Esophagus mucosa (tissue), 1 donor: ENCODE data around the gene RBMS3. TPM values are rescaled to one million over a fixed set of nuclear protein-coding genes. Genes with fewer than 3 reads are reported as not detected.
"Not testable (repeated sequence)": the region's sequence is repeated elsewhere in the genome, so short reads cannot be mapped to it uniquely, and the experiment has no call there.

Experiments
- ATAC-seq: fragments of 200-7000 bp; cut with Tn5 transposase; one replicate; pipeline ENCODE4 v1.9.1; 2020
- total RNA-seq: library from RNA; stranded (reverse); gene quantifications from one replicate; pipeline ENCODE4 v1.2.4, GENCODE V29; 2023
- donor health status: DM: yes; HTN: yes; CAD: no.

The RBMS3 gene
- total RNA-seq, 1 donor from 2014 or later, result 3.4 TPM

GRCh38 chr3:29392625-29393388, 111.9 kb downstream of the RBMS3 start:
- ATAC-seq, result no peak

GRCh38 chr3:29393946-29394345, 113.1 kb downstream of the RBMS3 start:
- ATAC-seq, result not testable (repeated sequence)

- no peak for ATAC-seq
Measured at GRCh38 chr3:29397406-29397805, 116.5 kb downstream of the RBMS3 start.

GRCh38 chr3:29398787-29399186, 117.9 kb downstream of the RBMS3 start:
- no peak for ATAC-seq

GRCh38 chr3:29406291-29406832, 125.5 kb downstream of the RBMS3 start:
- ATAC-seq, result no peak

GRCh38 chr3:29408676-29409075, 127.8 kb downstream of the RBMS3 start:
- ATAC-seq, result no peak

GRCh38 chr3:29409409-29409808, 128.5 kb downstream of the RBMS3 start:
- ATAC-seq, result no peak

- peak; percentile 65 for ATAC-seq
Measured at GRCh38 chr3:29410220-29410619, 129.3 kb downstream of the RBMS3 start.

GRCh38 chr3:29410660-29411405, 130.0 kb downstream of the RBMS3 start:
- ATAC-seq, result no peak

- ATAC-seq, result no peak
Measured at GRCh38 chr3:29412110-29412509, 131.2 kb downstream of the RBMS3 start.

- ATAC-seq, result no peak
Measured at GRCh38 chr3:29414468-29415224, 133.8 kb downstream of the RBMS3 start.

- no peak for ATAC-seq
Measured at GRCh38 chr3:29415482-29416223, 134.8 kb downstream of the RBMS3 start.

GRCh38 chr3:29416514-29416913, 135.6 kb downstream of the RBMS3 start:
- ATAC-seq, result no peak

- no peak for ATAC-seq
Measured at GRCh38 chr3:29420106-29420505, 139.2 kb downstream of the RBMS3 start.

- ATAC-seq, result no peak
Measured at GRCh38 chr3:29426302-29427226, 145.7 kb downstream of the RBMS3 start.

GRCh38 chr3:29427266-29428103, 146.6 kb downstream of the RBMS3 start:
- no peak for ATAC-seq

- no peak for ATAC-seq
Measured at GRCh38 chr3:29429055-29429679, 148.3 kb downstream of the RBMS3 start.

GRCh38 chr3:29430558-29430971, 149.7 kb downstream of the RBMS3 start:
- no peak for ATAC-seq

- ATAC-seq, result no peak
Measured at GRCh38 chr3:29436612-29437323, 155.9 kb downstream of the RBMS3 start.
